WTC11 (cell line): ENCODE data around the gene ANTXRL. TPM values are rescaled to one million over a fixed set of nuclear protein-coding genes. Genes with fewer than 3 reads are reported as not detected.
"Not testable (repeated sequence)": the region's sequence is repeated elsewhere in the genome, so short reads cannot be mapped to it uniquely, and the experiment has no call there.

ENCODE experiments used
- ATAC-seq: fragments of 200-7000 bp; cut with Tn5 transposase; 2 replicates; pipeline ENCODE4 v1.10.0; 2021; ENCODE audit warnings: mild to moderate bottlenecking, moderate library complexity
- CTCF ChIA-PET: fragments of 300-600 bp; sonication (Branson Sonifier 250); formaldehyde crosslinking; loops from one replicate; lab custom pipeline; 2021; ENCODE audit warnings: antibody characterized with exemption; lab: Charles Lee
- POLR2A ChIA-PET: fragments of 350-600 bp; sonication (Branson Sonifier 250); formaldehyde crosslinking; loops from one replicate; lab custom pipeline; 2021; ENCODE audit warnings: antibody characterized with exemption; lab: Charles Lee
- DNase-seq: peaks from one replicate; pipeline ENCODE4 v3.0.0; 2021; ENCODE audit warnings: low spot score
- H3K27ac Mint-ChIP-seq: 2 replicates; pipeline ENCODE4 v1.8.0; 2021; ENCODE audit warnings: mixed read lengths
- H3K27me3 Mint-ChIP-seq: 2 replicates; pipeline ENCODE4 v1.8.0; 2021; ENCODE audit warnings: low read depth, mild to moderate bottlenecking, moderate library complexity, mixed read lengths
- H3K36me3 Mint-ChIP-seq: 2 replicates; pipeline ENCODE4 v1.8.0; 2021; ENCODE audit warnings: mixed read lengths
- H3K4me1 Mint-ChIP-seq: 2 replicates; pipeline ENCODE4 v1.8.0; 2022; ENCODE audit warnings: mixed read lengths
- H3K4me3 Mint-ChIP-seq: 2 replicates; pipeline ENCODE4 v1.8.0; 2021; ENCODE audit warnings: mild to moderate bottlenecking, moderate library complexity, mixed read lengths
- H3K9me3 Mint-ChIP-seq: 2 replicates; pipeline ENCODE4 v1.8.0; 2021; ENCODE audit warnings: mixed read lengths
- ATF1 ChIP-seq: sonication (generic); formaldehyde crosslinking; IDR thresholded peaks from 2 replicates; pipeline ENCODE4 v1.8.1; 2023; ENCODE audit warnings: mild to moderate bottlenecking, moderate library complexity, missing genetic modification reagents
- CREB1 ChIP-seq: sonication (generic); formaldehyde crosslinking; IDR thresholded peaks from 2 replicates; pipeline ENCODE4 v1.8.0; 2023; ENCODE audit warnings: mild to moderate bottlenecking, missing genetic modification reagents
- FOXP1 ChIP-seq: sonication (generic); formaldehyde crosslinking; IDR thresholded peaks from 2 replicates; pipeline ENCODE4 v1.8.0; 2022; ENCODE audit warnings: missing genetic modification reagents, mild to moderate bottlenecking, moderate library complexity, borderline replicate concordance
- GTF2I ChIP-seq: fragments of 250-450 bp; sonication (Bioruptor Pico); conservative IDR thresholded peaks from 2 replicates; pipeline ENCODE4 v1.4.0; 2021; ENCODE audit warnings: mild to moderate bottlenecking
- NR1H2 ChIP-seq: sonication (generic); formaldehyde crosslinking; IDR thresholded peaks from 2 replicates; pipeline ENCODE4 v1.9.0; 2021; ENCODE audit warnings: mild to moderate bottlenecking, moderate library complexity, missing genetic modification reagents
- SOX15 ChIP-seq: fragments of 250-450 bp; sonication (Bioruptor Pico); IDR thresholded peaks from 2 replicates; pipeline ENCODE4 v1.9.0; 2021; ENCODE audit warnings: mild to moderate bottlenecking
- SP1 ChIP-seq: sonication (generic); formaldehyde crosslinking; conservative IDR thresholded peaks from 2 replicates; pipeline ENCODE4 v1.8.1; 2022; ENCODE audit warnings: missing genetic modification reagents
- TCF7 ChIP-seq: sonication (generic); formaldehyde crosslinking; IDR thresholded peaks from 2 replicates; pipeline ENCODE4 v1.8.0; 2022; ENCODE audit warnings: mild to moderate bottlenecking, low read depth, missing genetic modification reagents, moderate library complexity
- ZNF219 ChIP-seq: sonication (generic); formaldehyde crosslinking; IDR thresholded peaks from 2 replicates; pipeline ENCODE4 v1.8.0; 2023; ENCODE audit warnings: missing genetic modification reagents, mild to moderate bottlenecking, borderline replicate concordance
- ZNF423 ChIP-seq: fragments of 250-450 bp; sonication (Bioruptor Pico); IDR thresholded peaks from 2 replicates; pipeline ENCODE4 v2.1.2; 2022; ENCODE audit warnings: mild to moderate bottlenecking, moderate library complexity
- ZNF425 ChIP-seq: fragments of 250-450 bp; sonication (Bioruptor Pico); conservative IDR thresholded peaks from 2 replicates; pipeline ENCODE4 v1.9.0; 2021; ENCODE audit warnings: mild to moderate bottlenecking
- ZNF532 ChIP-seq: fragments of 250-450 bp; sonication (Bioruptor Pico); IDR thresholded peaks from 2 replicates; pipeline ENCODE4 v1.9.0; 2021; ENCODE audit warnings: mild to moderate bottlenecking, borderline replicate concordance
- total RNA-seq: library from RNA; stranded (reverse); gene quantifications from 3 replicates; pipeline ENCODE4 v1.2.3, GENCODE V29; 2021
- TF ChIP-seq, protein P1 (sequence below): sonication (generic); formaldehyde crosslinking; IDR thresholded peaks from 2 replicates; pipeline ENCODE4 v1.8.1; 2023; ENCODE audit warnings: mild to moderate bottlenecking, missing genetic modification reagents, moderate library complexity
- TF ChIP-seq, protein P2 (sequence below): sonication (generic); formaldehyde crosslinking; IDR thresholded peaks from 2 replicates; pipeline ENCODE4 v1.8.1; 2023; ENCODE audit warnings: mild to moderate bottlenecking, moderate library complexity, missing genetic modification reagents
- TF ChIP-seq, protein P3 (sequence below): sonication (generic); formaldehyde crosslinking; IDR thresholded peaks from 2 replicates; pipeline ENCODE4 v1.8.1; 2022; ENCODE audit warnings: low read depth, missing genetic modification reagents, borderline replicate concordance

Gene ANTXRL
- total RNA-seq, 1 experiment from 2014 or later: not detected

DNA sequence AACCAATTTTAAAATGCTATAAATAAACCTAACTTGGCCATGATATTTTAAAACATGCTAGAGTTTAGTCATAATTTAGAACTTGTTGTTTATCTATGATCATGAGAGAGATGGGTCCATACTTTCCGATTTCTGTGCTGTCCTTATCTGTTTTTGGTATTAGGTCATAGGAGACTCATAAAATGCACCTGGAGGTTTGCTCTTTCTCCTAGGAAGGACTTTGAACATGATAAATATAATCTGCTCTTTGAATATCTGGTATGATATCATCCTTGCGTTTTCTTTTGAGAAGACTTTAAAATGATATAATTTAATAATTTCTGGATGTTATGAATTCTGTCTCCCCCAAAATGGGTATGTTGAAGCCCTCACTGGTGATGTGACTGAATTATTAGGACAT lies 9.0 kb upstream of the ANTXRL start (continued):
- TF ChIP-seq, protein P1, sequence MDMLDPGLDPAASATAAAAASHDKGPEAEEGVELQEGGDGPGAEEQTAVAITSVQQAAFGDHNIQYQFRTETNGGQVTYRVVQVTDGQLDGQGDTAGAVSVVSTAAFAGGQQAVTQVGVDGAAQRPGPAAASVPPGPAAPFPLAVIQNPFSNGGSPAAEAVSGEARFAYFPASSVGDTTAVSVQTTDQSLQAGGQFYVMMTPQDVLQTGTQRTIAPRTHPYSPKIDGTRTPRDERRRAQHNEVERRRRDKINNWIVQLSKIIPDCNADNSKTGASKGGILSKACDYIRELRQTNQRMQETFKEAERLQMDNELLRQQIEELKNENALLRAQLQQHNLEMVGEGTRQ (CRISPR knock-in tag): no peak
- TF ChIP-seq, all 79 proteins: peak for 0

DNA sequence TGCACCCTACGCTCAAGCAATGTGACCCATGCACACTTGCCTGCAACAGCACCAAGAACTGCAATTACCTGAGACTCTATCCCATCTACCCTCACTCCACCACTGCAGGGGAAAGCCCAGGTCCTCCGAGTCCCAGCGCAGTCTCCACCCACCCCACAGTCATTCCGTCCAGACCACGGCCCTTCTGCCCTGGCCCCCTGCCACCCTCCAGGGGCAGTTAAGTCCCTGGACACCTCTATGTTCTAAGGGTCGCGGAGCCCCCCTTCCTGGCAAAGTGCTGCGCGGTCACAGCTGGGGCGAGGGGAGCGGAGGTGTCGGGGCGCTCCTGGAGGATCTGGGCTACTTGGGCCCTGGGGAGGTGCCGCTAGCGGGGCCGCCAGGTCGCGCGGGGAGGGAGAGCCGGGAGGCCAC lies 4.4 kb upstream of the ANTXRL start:
- Mint-ChIP-seq H3K27me3 (peaks cover 60% of the 10 kb centered on the region), H3K4me1 (peaks cover 16% of the 10 kb centered on the region), H3K4me3 (peak overlapping the region; percentile 64)
- ATAC-seq: peak; percentile 18
- CTCF ChIA-PET: interaction anchor here (0.9 to 1.9 kb wide), 4 partner anchors 9 to 263 kb away, joined by 4 to 6 read pairs (median 5); no protein-coding TSS in a partner anchor
- H3K9me3 Mint-ChIP-seq, POLR2A ChIA-PET, DNase-seq, H3K27ac Mint-ChIP-seq, H3K36me3 Mint-ChIP-seq: not testable (repeated sequence)

DNA sequence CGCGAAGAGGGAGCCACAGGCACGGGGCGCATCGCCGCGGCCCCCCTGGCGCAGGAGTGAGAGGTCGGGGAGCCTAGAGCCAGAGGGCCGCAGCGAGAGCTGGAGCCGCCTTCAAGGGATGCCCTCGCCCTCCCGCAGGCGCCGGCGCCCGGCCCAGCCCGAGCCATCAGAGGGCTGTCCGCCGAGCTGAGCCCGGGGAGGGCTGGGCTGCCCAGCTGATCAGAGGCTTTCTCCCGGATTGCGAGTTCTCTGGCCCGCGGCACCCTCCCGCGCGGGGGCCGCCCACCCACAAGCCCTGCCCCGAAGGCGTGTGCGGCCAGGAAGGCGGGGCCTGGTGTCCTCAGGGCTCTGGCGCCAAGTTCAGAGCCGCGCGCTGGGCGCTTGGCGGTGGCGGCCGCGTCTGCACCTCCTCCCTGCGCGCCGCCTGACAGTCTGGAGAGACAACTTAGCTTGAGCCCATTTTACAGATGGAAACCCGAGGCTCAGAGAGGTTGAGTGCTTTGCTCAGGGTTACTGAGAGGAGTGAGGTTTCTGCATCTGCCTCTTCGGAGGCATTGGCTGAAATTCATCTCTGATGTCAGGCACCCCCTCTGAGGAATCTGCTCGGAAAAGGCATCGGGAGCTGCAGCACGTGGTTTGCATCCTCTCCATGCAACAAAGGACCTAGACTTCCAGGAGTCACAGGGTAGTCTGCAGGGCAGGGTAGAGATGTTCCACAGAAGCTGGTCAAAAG lies 3.8 kb upstream of the ANTXRL start:
- peak; percentile 59 for DNase-seq
- ATAC-seq: peak; percentile 72
- Mint-ChIP-seq H3K4me3 (peak overlapping the region; percentile 83), H3K9me3 (no peaks in the 10 kb centered on the region), H3K36me3 (no peaks in the 10 kb centered on the region), H3K27me3 (peaks cover 60% of the 10 kb centered on the region), H3K27ac (no peak overlapping the region), H3K4me1 (peaks cover 16% of the 10 kb centered on the region)
- CTCF ChIA-PET: interaction anchor here (0.9 to 1.9 kb wide), 4 partner anchors 10 to 262 kb away, joined by 4 to 6 read pairs (median 5); no protein-coding TSS in a partner anchor
- TF ChIP-seq ZNF219 (CRISPR knock-in tag) (no peak), FOXP1 (CRISPR knock-in tag) (peak; percentile 41; the same call in 1 of the 2 replicates), GTF2I (CRISPR knock-in tag) (0 out of 2 replicates have a peak, but pooled peaks have one; percentile 51), ATF1 (CRISPR knock-in tag) (no peak), SP1 (CRISPR knock-in tag) (0 out of 2 replicates have a peak, but pooled peaks have one; percentile 28)
- TF ChIP-seq, protein P2, sequence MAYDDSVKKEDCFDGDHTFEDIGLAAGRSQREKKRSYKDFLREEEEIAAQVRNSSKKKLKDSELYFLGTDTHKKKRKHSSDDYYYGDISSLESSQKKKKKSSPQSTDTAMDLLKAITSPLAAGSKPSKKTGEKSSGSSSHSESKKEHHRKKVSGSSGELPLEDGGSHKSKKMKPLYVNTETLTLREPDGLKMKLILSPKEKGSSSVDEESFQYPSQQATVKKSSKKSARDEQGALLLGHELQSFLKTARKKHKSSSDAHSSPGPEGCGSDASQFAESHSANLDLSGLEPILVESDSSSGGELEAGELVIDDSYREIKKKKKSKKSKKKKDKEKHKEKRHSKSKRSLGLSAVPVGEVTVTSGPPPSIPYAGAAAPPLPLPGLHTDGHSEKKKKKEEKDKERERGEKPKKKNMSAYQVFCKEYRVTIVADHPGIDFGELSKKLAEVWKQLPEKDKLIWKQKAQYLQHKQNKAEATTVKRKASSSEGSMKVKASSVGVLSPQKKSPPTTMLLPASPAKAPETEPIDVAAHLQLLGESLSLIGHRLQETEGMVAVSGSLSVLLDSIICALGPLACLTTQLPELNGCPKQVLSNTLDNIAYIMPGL (CRISPR knock-in tag): 0 out of 2 replicates have a peak, but pooled peaks have one; percentile 37
- POLR2A ChIA-PET: no interaction called here

DNA sequence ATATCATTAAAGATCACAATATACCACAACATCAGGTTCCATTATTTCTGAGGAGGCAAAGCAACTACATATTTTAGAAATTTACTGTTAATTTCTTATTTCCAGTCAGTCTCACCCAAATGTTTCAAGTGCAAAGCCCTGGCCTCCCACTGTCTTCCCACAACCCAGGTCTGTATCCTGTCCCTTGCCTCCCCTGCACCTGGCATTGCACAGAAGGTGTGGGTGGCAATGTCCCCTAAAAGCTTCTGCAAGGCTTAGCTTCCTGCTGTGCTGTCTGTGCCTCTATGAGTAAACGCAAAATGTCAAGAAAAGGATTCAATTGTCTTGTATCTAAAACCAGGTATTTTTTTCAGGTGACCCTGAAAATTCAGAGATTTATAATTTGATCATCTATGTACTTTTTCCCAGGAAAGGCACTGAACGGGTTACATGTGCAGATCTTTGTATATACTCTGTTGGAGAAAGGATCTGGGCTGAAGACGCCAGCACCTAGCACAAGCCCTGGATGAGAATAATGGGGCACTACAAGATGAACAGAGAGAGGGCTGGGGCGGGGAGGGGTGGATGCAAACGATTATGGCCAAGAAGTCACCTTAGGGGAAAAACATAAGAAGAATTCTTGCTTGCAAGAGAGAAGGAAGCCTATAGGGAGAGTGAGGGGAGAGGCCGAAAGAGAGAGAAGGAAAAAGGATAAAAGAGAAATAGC lies 3.1 kb upstream of the ANTXRL start:
- Mint-ChIP-seq H3K4me1 (peaks cover 20% of the 10 kb centered on the region), H3K4me3 (peak overlapping the region; percentile 83), H3K9me3 (no peaks in the 10 kb centered on the region), H3K36me3 (no peaks in the 10 kb centered on the region), H3K27me3 (peaks cover 60% of the 10 kb centered on the region), H3K27ac (no peak overlapping the region)
- ChIA-PET POLR2A (no interaction called here), CTCF (interaction anchor here (1.1 to 1.6 kb wide), 2 partner anchors 10 to 261 kb away, joined by 4 read pairs; no protein-coding TSS in a partner anchor)
- no peak for DNase-seq
- ATAC-seq: no peak
- no peak for TF ChIP-seq FOXP1 (CRISPR knock-in tag)
- TF ChIP-seq TCF7 (CRISPR knock-in tag): no peak
- TF ChIP-seq ZNF423: no peak
- TF ChIP-seq ZNF425 (CRISPR knock-in tag): no peak
- no peak for TF ChIP-seq CREB1 (CRISPR knock-in tag)
- TF ChIP-seq SOX15 (CRISPR knock-in tag): no peak
- TF ChIP-seq NR1H2 (CRISPR knock-in tag): no peak
- TF ChIP-seq, protein P3, sequence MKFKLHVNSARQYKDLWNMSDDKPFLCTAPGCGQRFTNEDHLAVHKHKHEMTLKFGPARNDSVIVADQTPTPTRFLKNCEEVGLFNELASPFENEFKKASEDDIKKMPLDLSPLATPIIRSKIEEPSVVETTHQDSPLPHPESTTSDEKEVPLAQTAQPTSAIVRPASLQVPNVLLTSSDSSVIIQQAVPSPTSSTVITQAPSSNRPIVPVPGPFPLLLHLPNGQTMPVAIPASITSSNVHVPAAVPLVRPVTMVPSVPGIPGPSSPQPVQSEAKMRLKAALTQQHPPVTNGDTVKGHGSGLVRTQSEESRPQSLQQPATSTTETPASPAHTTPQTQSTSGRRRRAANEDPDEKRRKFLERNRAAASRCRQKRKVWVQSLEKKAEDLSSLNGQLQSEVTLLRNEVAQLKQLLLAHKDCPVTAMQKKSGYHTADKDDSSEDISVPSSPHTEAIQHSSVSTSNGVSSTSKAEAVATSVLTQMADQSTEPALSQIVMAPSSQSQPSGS (CRISPR knock-in tag): no peak
- TF ChIP-seq ZNF532 (CRISPR knock-in tag): no peak
